SK-N-SH treated with all-trans-retinoic acid at 6 μM for 48 hours (cell line): ENCODE data around the gene CHMP2A.

ENCODE experiments used
- ARNTL ChIP-seq: fragments of 450-650 bp; formaldehyde crosslinking; IDR thresholded peaks from 2 replicates; pipeline ENCODE4 v1.5.0; 2020; ENCODE audit warnings: low read depth, mild to moderate bottlenecking, moderate library complexity, borderline replicate concordance
- CREB5 ChIP-seq: fragments of 250-450 bp; sonication (Bioruptor Pico); IDR thresholded peaks from 2 replicates; pipeline ENCODE4 v1.5.1; 2020; ENCODE audit warnings: low read depth, mild to moderate bottlenecking, moderate library complexity
- CSDC2 ChIP-seq: fragments of 250-450 bp; sonication (Bioruptor Pico); IDR thresholded peaks from 2 replicates; pipeline ENCODE4 v1.5.0; 2020; ENCODE audit warnings: mild to moderate bottlenecking, moderate library complexity
- ISL1 ChIP-seq: fragments of 250-450 bp; sonication (Bioruptor Pico); IDR thresholded peaks from 2 replicates; pipeline ENCODE4 v2.1.2; 2022; ENCODE audit warnings: mild to moderate bottlenecking, moderate library complexity
- OSR1 ChIP-seq: fragments of 250-450 bp; sonication (Bioruptor Pico); IDR thresholded peaks from 2 replicates; pipeline ENCODE4 v1.8.0; 2022; ENCODE audit warnings: moderate library complexity, mild to moderate bottlenecking, inconsistent platforms
- PATZ1 ChIP-seq: fragments of 250-450 bp; sonication (Bioruptor Pico); IDR thresholded peaks from 2 replicates; pipeline ENCODE4 v1.8.0; 2020; ENCODE audit warnings: mild to moderate bottlenecking, moderate library complexity, borderline replicate concordance
- RARB ChIP-seq: fragments of 250-450 bp; sonication (Bioruptor Pico); IDR thresholded peaks from 2 replicates; pipeline ENCODE4 v1.8.0; 2021; ENCODE audit warnings: mild to moderate bottlenecking, moderate library complexity
- TCF4 ChIP-seq: fragments of 250-450 bp; sonication (Bioruptor Pico); IDR thresholded peaks from 2 replicates; pipeline ENCODE4 v1.8.0; 2021; ENCODE audit warnings: mild to moderate bottlenecking, moderate library complexity, borderline replicate concordance
- TSHZ2 ChIP-seq: fragments of 250-450 bp; sonication (Bioruptor Pico); IDR thresholded peaks from 2 replicates; pipeline ENCODE4 v1.5.0; 2020; ENCODE audit warnings: mild to moderate bottlenecking, moderate library complexity
- ZFP3 ChIP-seq: fragments of 250-450 bp; sonication (Bioruptor Pico); IDR thresholded peaks from 2 replicates; pipeline ENCODE4 v1.5.0; 2020; ENCODE audit warnings: mild to moderate bottlenecking, moderate library complexity
- ZFP30 ChIP-seq: fragments of 450-650 bp; formaldehyde crosslinking; IDR thresholded peaks from 2 replicates; pipeline ENCODE4 v1.5.0; 2022; ENCODE audit warnings: mild to moderate bottlenecking, moderate library complexity
- ZNF565 ChIP-seq: fragments of 450-650 bp; formaldehyde crosslinking; conservative IDR thresholded peaks from 2 replicates; pipeline ENCODE4 v1.5.0; 2020; ENCODE audit warnings: low read depth, mild to moderate bottlenecking, moderate library complexity

GRCh38 chr19:58511353-58512208 is 43.3 kb downstream of the CHMP2A start, which contains the start of gene SLC27A5:
- TF ChIP-seq ZFP3 = no peak
- no peak for TF ChIP-seq CSDC2 (CRISPR knock-in tag)
- TF ChIP-seq TCF4 (CRISPR knock-in tag) = no peak
- TF ChIP-seq ARNTL (CRISPR knock-in tag) = no peak
- TF ChIP-seq ZFP30 = no peak
- TF ChIP-seq CREB5 (CRISPR knock-in tag) = no peak
- TF ChIP-seq TSHZ2 (CRISPR knock-in tag) = no peak
- TF ChIP-seq PATZ1 (CRISPR knock-in tag) = no peak
- no peak for TF ChIP-seq OSR1 (CRISPR knock-in tag)
- no peak for TF ChIP-seq RARB (CRISPR knock-in tag)
- TF ChIP-seq ZNF565 (CRISPR knock-in tag) = no peak
- no peak for TF ChIP-seq ISL1
